AG10803 (cell line): ENCODE measurements around the gene CADM2.

Experiments used
- DNase-seq: peaks from one replicate; pipeline ENCODE4 v3.0.0; 2010; ENCODE audit warnings: low read depth
- H3K4me3 ChIP-seq: 2 replicates; pipeline ENCODE4 v1.5.1; 2011; ENCODE audit warnings: mild to moderate bottlenecking, low read length, control low read depth
- CTCF ChIP-seq: conservative IDR thresholded peaks from 2 replicates; pipeline ENCODE4 v1.5.1; 2011; ENCODE audit warnings: mild to moderate bottlenecking, low read length, control low read depth, inconsistent platforms

The CADM2 gene

DNA sequence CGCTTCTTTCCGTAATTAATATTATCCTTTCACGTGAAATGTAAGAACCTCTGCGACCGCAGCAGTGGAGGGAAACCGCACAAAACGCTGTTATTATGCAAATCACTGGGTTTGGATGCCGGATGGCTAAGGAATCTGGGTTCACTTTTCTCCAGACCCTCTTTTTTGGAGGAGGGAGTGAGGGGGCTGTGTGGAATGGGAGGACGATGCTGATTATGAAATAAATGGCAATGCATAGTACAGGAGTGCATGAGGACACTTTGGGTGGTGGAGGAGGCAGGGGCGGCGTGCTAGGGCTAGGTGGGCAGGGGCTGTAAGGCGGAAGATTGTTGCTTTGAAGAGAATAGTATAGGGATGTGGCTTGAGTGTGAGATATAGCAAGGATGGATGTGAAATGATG lies 1.8 kb downstream of the CADM2 start:
- H3K4me3 ChIP-seq = no peak overlapping the region

GRCh38 chr3:84961011-84961410 lies 2.2 kb downstream of the CADM2 start:
- no peak overlapping the region for H3K4me3 ChIP-seq
- TF ChIP-seq CTCF = no peak
- DNase-seq = no peak

More for the DNA sequence above, 1.8 kb downstream of the CADM2 start:
- no peak for DNase-seq
- no peak for TF ChIP-seq CTCF

DNA sequence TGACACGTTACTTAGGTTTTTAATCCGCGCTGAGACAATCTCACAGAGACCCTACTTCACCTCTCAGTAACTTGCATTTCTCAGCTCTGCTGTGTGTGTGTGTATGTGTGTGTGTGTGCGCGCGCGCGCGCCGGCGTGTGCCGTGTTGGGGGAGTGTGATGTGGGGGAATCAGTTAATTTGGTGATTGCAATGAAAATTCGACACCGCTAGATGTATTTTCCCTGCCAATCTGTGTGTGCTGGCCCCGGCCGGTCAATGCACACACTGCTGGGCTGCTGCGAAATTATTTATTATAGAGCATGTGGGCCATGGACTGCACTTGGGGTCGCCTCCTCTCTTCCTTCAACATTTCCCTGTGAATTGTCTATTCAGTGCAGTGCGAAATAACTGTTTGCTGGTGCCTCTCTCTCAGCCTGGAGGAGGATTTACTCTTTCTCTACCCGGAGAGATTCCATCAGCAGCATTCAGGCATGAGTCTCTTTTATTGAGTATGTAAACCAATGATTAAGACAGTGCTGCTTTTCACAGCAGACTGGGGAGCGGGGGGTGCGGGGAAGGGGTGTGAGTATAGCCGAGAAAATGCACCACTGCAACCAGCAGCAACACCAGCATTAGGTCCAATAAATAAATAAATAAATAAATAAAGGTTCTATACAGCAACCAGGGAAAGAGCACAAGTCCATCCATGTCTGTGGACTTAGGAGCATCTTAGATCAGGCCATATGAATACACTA lies 2.9 kb downstream of the CADM2 start:
- no peak for DNase-seq
- TF ChIP-seq CTCF = no peak
- H3K4me3 ChIP-seq = no peak overlapping the region

- no peak for DNase-seq
- H3K4me3 ChIP-seq = no peak overlapping the region
- no peak for TF ChIP-seq CTCF
Measured at GRCh38 chr3:84962415-84962814, 3.6 kb downstream of the CADM2 start.

- no peak overlapping the region for H3K4me3 ChIP-seq
- no peak for DNase-seq
- no peak for TF ChIP-seq CTCF
Measured at GRCh38 chr3:84963137-84963536, 4.3 kb downstream of the CADM2 start.

- no peak overlapping the region for H3K4me3 ChIP-seq
- no peak for TF ChIP-seq CTCF
- no peak for DNase-seq
Measured at GRCh38 chr3:84965141-84965540, 6.4 kb downstream of the CADM2 start.

GRCh38 chr3:84967767-84968581 lies 9.2 kb downstream of the CADM2 start:
- no peak for TF ChIP-seq CTCF
- peak; percentile 0 for DNase-seq
- no peak overlapping the region for H3K4me3 ChIP-seq
